ENCODE data around the gene STAG3.

- TF ChIP-seq ESRRA (CRISPR knock-in tag; IDR thresholded peaks at IDR 0.05; ENCODE audit: borderline replicate concordance), result no peak
- no peak for TF ChIP-seq ATF3 (CRISPR knock-in tag; conservative IDR thresholded peaks at IDR 0.05)
- TF ChIP-seq, protein P1, sequence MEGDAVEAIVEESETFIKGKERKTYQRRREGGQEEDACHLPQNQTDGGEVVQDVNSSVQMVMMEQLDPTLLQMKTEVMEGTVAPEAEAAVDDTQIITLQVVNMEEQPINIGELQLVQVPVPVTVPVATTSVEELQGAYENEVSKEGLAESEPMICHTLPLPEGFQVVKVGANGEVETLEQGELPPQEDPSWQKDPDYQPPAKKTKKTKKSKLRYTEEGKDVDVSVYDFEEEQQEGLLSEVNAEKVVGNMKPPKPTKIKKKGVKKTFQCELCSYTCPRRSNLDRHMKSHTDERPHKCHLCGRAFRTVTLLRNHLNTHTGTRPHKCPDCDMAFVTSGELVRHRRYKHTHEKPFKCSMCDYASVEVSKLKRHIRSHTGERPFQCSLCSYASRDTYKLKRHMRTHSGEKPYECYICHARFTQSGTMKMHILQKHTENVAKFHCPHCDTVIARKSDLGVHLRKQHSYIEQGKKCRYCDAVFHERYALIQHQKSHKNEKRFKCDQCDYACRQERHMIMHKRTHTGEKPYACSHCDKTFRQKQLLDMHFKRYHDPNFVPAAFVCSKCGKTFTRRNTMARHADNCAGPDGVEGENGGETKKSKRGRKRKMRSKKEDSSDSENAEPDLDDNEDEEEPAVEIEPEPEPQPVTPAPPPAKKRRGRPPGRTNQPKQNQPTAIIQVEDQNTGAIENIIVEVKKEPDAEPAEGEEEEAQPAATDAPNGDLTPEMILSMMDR (IDR thresholded peaks at IDR 0.05), result peak; percentile 96
Measured at GRCh38 chr7:100130608-100131453, 46.9 kb upstream of the STAG3 start.
